Bronchial epithelial cell (primary cell): ENCODE results near the gene MFAP2. TPM values are rescaled to one million over a fixed set of nuclear protein-coding genes. Genes with fewer than 3 reads are reported as not detected.
"Not testable (repeated sequence)": the region's sequence is repeated elsewhere in the genome, so short reads cannot be mapped to it uniquely, and the experiment has no call there.

Experiments used
- DNase-seq: peaks from one replicate; pipeline ENCODE4 v3.0.0-alpha.2; 2010; ENCODE audit warnings: low read depth
- FAIRE-seq: peaks from 2 replicates; lab custom pipeline; 2011; peaks lifted over from hg19 to GRCh38; lab: Jason Lieb, UNC
- H3K27me3 ChIP-seq: 2 replicates; pipeline ENCODE4 v1.5.1; 2011; ENCODE audit warnings: low read length; ENCODE audit not compliant: control insufficient read depth, insufficient read depth
- H3K36me3 ChIP-seq: 2 replicates; pipeline ENCODE4 v1.5.1; 2011; ENCODE audit warnings: low read length; ENCODE audit not compliant: control insufficient read depth, insufficient read depth
- H3K4me3 ChIP-seq: 2 replicates; pipeline ENCODE4 v1.5.1; 2011; ENCODE audit warnings: mild to moderate bottlenecking, low read depth, low read length, control low read depth
- total RNA-seq: library from RNA; depleted of rRNA; stranded (reverse); fragments of >200 nt; gene quantifications from 2 replicates; pipeline ENCODE4 v1.2.1, GENCODE V29; 2014
- TF ChIP-seq, protein P1 (sequence below): IDR thresholded peaks from 2 replicates; pipeline ENCODE4 v1.5.1; 2011; ENCODE audit warnings: mild to moderate bottlenecking, moderate library complexity, low read length, control low read depth, inconsistent platforms; ENCODE audit not compliant: insufficient read depth, severe bottlenecking

MFAP2 gene
- total RNA-seq, 1 donor from 2014 or later: 7.9 TPM

DNA sequence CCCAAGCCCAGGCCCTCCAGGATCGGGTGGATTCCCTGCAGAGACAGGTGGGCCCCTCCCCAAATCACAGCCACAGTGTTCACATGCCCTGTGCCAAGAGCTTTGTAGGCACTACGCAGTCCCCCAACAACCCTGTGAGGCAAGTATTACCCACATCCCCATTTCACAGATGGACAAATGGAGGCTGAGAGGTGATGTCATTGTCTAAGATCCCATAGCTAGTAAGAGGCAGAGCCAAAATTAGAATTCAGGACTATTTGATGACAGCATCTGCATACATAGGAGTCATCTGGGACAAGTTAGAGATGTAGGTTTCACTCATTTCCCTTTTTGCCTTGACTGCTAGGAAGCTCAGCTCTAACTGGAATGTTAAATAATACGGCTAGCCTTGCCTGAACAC, 12.0 kb downstream of the MFAP2 start:
- FAIRE-seq (no peak), DNase-seq (no peak)
- H3K4me3 ChIP-seq: no peak overlapping the region
- H3K27me3 ChIP-seq: no peaks in the 10 kb centered on the region
- H3K36me3 ChIP-seq: peaks cover 14% of the 10 kb centered on the region
- TF ChIP-seq, protein P1, sequence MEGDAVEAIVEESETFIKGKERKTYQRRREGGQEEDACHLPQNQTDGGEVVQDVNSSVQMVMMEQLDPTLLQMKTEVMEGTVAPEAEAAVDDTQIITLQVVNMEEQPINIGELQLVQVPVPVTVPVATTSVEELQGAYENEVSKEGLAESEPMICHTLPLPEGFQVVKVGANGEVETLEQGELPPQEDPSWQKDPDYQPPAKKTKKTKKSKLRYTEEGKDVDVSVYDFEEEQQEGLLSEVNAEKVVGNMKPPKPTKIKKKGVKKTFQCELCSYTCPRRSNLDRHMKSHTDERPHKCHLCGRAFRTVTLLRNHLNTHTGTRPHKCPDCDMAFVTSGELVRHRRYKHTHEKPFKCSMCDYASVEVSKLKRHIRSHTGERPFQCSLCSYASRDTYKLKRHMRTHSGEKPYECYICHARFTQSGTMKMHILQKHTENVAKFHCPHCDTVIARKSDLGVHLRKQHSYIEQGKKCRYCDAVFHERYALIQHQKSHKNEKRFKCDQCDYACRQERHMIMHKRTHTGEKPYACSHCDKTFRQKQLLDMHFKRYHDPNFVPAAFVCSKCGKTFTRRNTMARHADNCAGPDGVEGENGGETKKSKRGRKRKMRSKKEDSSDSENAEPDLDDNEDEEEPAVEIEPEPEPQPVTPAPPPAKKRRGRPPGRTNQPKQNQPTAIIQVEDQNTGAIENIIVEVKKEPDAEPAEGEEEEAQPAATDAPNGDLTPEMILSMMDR: no peak

DNA sequence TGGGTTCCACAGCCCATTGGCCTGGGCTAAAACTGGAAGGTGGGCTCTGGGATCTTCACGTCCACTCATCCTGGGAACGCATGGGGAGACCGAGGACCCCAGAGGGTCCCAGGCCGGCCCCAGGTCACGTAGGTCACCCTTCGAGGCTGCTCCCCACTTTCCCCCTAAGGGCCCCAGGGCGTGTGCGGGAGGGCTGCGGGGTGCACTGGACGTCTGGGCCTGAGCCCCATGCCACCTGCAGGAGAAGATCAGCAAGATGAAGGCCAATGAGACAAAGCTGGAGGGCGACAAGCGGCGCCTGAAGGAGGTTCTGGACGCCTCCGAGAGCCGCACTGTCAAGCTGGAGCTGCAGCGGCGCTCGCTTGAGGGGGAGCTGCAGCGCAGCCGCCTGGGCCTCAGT, 12.5 kb downstream of the MFAP2 start:
- Histone ChIP-seq H3K27me3 (no peaks in the 10 kb centered on the region), H3K36me3 (peaks cover 14% of the 10 kb centered on the region), H3K4me3 (no peak overlapping the region)
- FAIRE-seq (no peak), DNase-seq (no peak)
- TF ChIP-seq, protein P1: no peak

DNA sequence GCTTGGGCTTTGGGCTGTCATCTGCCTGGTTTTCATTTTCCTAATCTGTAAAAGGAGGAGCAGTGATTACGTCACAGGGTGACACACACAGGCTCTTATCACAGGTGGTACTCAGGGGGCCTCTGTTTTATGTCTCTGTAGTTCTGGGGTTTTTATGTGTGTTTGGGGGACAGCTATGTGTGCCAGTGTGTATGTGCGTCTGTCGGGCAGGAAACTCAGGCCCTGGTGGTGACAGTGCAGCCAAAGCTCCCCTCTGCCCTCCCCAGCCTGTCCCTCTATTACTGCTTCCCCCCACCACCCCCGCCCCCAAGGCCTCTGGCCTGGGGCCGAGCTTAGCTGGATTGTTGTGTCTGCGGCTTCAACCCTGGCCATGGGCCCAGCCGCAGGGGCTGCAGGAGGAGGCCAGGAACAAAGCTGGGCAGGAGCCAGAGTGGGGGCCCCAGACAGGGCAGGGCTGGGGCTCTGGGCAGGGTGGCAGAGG, 13.3 kb downstream of the MFAP2 start:
- FAIRE-seq: no peak
- DNase-seq: peak; percentile 13
- no peaks in the 10 kb centered on the region for H3K27me3 ChIP-seq
- no peak overlapping the region for H3K4me3 ChIP-seq
- TF ChIP-seq, protein P1: no peak
- peaks cover 14% of the 10 kb centered on the region for H3K36me3 ChIP-seq

DNA sequence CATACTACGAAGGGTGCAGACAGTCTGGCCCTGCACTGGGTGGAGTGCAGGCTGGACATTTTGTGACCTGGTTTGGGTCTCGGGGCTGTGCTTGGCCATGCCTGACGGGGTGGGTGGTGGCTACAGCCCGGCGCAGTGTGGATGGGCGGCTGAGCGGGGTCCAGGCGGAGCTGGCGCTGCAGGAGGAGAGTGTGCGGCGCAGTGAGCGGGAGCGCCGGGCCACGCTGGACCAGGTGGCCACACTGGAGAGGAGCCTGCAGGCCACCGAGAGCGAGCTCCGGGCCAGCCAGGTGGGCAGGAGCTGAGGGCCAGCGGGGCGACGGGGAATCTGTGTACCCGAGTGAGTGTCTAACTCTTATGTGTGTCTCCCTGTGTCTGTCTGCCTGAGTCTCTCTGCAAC, 14.1 kb downstream of the MFAP2 start:
- TF ChIP-seq, protein P1: no peak
- no peaks in the 10 kb centered on the region for H3K27me3 ChIP-seq
- H3K4me3 ChIP-seq: no peak overlapping the region
- DNase-seq (no peak), FAIRE-seq (no peak)
- H3K36me3 ChIP-seq: peaks cover 14% of the 10 kb centered on the region

DNA sequence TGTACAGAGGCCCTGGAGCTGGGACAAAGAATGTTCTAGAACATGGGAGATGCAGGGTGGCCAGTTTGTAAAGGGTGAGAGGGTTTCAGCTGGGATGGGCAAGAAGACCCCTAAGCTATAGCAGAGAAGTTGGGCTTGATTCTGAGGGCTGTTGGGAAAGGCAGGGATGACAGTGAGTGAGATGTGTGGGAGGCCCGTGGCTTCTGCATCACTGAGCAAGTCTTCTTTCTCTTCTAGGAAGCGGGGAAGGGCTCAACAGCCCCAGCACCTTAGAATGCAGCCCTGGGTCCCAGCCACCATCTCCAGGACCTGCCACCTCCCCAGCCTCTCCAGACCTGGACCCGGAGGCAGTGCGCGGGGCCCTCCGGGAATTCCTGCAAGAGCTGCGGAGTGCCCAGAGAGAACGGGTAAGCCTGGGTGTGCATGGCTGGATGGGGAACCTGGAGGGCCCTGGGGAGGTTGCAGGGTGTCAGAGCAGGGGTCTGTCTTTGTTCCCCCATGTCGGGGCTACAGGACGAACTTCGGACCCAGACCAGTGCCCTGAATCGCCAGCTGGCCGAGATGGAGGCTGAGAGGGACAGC, 14.8 kb downstream of the MFAP2 start:
- peaks cover 14% of the 10 kb centered on the region for H3K36me3 ChIP-seq
- no peak for DNase-seq
- TF ChIP-seq, protein P1: no peak
- FAIRE-seq: no peak
- no peak overlapping the region for H3K4me3 ChIP-seq
- no peaks in the 10 kb centered on the region for H3K27me3 ChIP-seq

DNA sequence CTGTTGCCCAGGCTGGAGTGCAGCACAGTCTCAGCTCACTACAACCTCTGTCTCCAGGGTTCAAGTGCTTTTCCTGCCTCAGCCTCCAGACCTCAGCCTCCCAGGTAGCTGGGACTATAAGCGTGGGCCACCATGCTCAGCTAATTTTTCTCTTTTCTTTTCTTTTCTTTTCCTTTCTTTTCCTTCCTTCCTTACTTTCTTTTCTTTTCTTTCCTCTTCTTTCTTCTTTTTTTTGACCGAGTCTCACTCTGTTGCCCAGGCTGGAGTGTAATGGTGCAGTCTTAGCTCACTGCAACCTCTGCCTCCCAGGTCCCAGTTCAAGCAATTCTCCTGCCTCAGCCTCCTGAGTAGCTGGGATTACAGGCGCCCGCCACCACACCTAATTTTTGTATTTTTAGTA, 16.3 kb downstream of the MFAP2 start:
- FAIRE-seq: not testable (repeated sequence)
- peaks cover 13% of the 10 kb centered on the region for H3K36me3 ChIP-seq

More for the DNA sequence above, 16.3 kb downstream of the MFAP2 start:
- DNase-seq, H3K4me3 ChIP-seq, H3K27me3 ChIP-seq: not testable (repeated sequence)
